Ishikawa (cell line): ENCODE data around the gene PRR33.

Experiments
- CEBPB ChIP-seq: IDR thresholded peaks from 2 replicates; pipeline ENCODE4 v1.6.1; 2012
- CREB1 ChIP-seq: IDR thresholded peaks from 2 replicates; pipeline ENCODE4 v1.6.1; 2012; ENCODE audit warnings: low read depth
- EGR1 ChIP-seq: IDR thresholded peaks from 2 replicates; pipeline ENCODE4 v1.6.1; 2012
- EP300 ChIP-seq: IDR thresholded peaks from 2 replicates; pipeline ENCODE4 v1.6.1; 2012; ENCODE audit warnings: borderline replicate concordance
- FOXM1 ChIP-seq: IDR thresholded peaks from 2 replicates; pipeline ENCODE4 v1.6.1; 2012; ENCODE audit warnings: low read depth, borderline replicate concordance
- MAX ChIP-seq: IDR thresholded peaks from 2 replicates; pipeline ENCODE4 v1.6.1; 2012
- NFIC ChIP-seq: IDR thresholded peaks from 2 replicates; pipeline ENCODE4 v1.6.1; 2012
- RAD21 ChIP-seq: IDR thresholded peaks from 2 replicates; pipeline ENCODE4 v1.6.1; 2012; ENCODE audit warnings: low read depth
- REST ChIP-seq: IDR thresholded peaks from 2 replicates; pipeline ENCODE4 v1.6.1; 2012; ENCODE audit warnings: low read depth, mild to moderate bottlenecking
- TAF1 ChIP-seq: IDR thresholded peaks from 2 replicates; pipeline ENCODE4 v1.6.1; 2012; ENCODE audit warnings: low read depth, mild to moderate bottlenecking
- TCF12 ChIP-seq: IDR thresholded peaks from 2 replicates; pipeline ENCODE4 v1.6.1; 2012; ENCODE audit warnings: low read depth
- TEAD4 ChIP-seq: IDR thresholded peaks from 2 replicates; pipeline ENCODE4 v1.6.1; 2012
- USF1 ChIP-seq: IDR thresholded peaks from 2 replicates; pipeline ENCODE4 v1.6.1; 2012
- YY1 ChIP-seq: IDR thresholded peaks from 2 replicates; pipeline ENCODE4 v1.6.1; 2012; ENCODE audit warnings: low read depth
- ZBTB7A ChIP-seq: IDR thresholded peaks from 2 replicates; pipeline ENCODE4 v1.6.1; 2012; ENCODE audit warnings: low read depth

Gene PRR33

GRCh38 chr11:1932105-1932480, 40.4 kb upstream of the PRR33 start:
- TF ChIP-seq CEBPB, result no peak
- no peak for TF ChIP-seq EP300
- TF ChIP-seq REST, result no peak
- TF ChIP-seq ZBTB7A, result no peak
- TF ChIP-seq USF1, result no peak
- no peak for TF ChIP-seq NFIC
- no peak for TF ChIP-seq FOXM1
- no peak for TF ChIP-seq TEAD4
- no peak for TF ChIP-seq TAF1
- TF ChIP-seq YY1, result no peak
- TF ChIP-seq TCF12, result no peak
- no peak for TF ChIP-seq RAD21
- TF ChIP-seq MAX, result no peak

GRCh38 chr11:1931341-1932104, 39.8 kb upstream of the PRR33 start:
- TF ChIP-seq EGR1, result no peak
- TF ChIP-seq CEBPB, result no peak
- no peak for TF ChIP-seq CREB1
- TF ChIP-seq ZBTB7A, result no peak
- TF ChIP-seq TEAD4, result no peak
- TF ChIP-seq NFIC, result no peak
- TF ChIP-seq RAD21, result no peak
- TF ChIP-seq EP300, result no peak
- TF ChIP-seq MAX, result no peak
- no peak for TF ChIP-seq USF1
- no peak for TF ChIP-seq TCF12
- TF ChIP-seq REST, result no peak
- no peak for TF ChIP-seq TAF1
- TF ChIP-seq FOXM1, result no peak
- no peak for TF ChIP-seq YY1

GRCh38 chr11:1930462-1930830, 38.8 kb upstream of the PRR33 start:
- no peak for TF ChIP-seq TAF1

GRCh38 chr11:1929621-1930461, 38.1 kb upstream of the PRR33 start:
- no peak for TF ChIP-seq TCF12

GRCh38 chr11:1928891-1929541, 37.3 kb upstream of the PRR33 start:
- no peak for TF ChIP-seq TEAD4
- TF ChIP-seq REST, result no peak
- TF ChIP-seq TAF1, result no peak
- TF ChIP-seq MAX, result no peak
- TF ChIP-seq YY1, result no peak
- no peak for TF ChIP-seq CREB1
- TF ChIP-seq FOXM1, result no peak
- TF ChIP-seq CEBPB, result no peak
- TF ChIP-seq TCF12, result no peak
- no peak for TF ChIP-seq NFIC
- TF ChIP-seq EP300, result no peak
- TF ChIP-seq ZBTB7A, result no peak
- TF ChIP-seq EGR1, result no peak
- no peak for TF ChIP-seq USF1
- no peak for TF ChIP-seq RAD21
